Suppressor macrophage treated with lipopolysaccharide for 4 hours (primary cell): ENCODE results near the gene PNLIPRP3.
"Not testable (repeated sequence)": the region's sequence is repeated elsewhere in the genome, so short reads cannot be mapped to it uniquely, and the experiment has no call there.

Experiments
- DNase-seq: peaks from one replicate; pipeline ENCODE4 v3.0.0-alpha.2; 2020

PNLIPRP3 gene

DNA sequence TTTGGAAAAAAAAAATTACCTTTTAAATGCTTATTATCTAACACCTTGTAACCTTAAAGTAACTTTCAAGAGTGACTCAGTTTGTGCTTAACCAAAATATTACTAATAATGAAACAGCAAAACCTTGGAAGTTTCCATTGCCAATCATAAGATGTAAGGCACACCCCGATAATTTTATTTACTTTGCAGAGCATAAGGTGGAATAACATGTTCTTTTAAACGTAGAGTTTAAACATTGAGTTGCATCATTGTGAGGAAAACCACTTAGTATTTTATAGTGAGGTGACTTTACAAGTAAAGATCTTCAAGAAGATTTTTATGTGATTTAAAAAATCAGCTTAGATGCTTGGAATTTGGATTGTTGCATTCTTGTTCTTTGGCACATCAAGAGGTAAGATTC, at the start of gene PNLIPRP3:
Gene PNLIPRP3, plus strand, starts transcription at position 177 of the 400 bp plus-strand sequence. Its CDS starts 166 bp downstream, at position 343.
- DNase-seq: no peak

DNA sequence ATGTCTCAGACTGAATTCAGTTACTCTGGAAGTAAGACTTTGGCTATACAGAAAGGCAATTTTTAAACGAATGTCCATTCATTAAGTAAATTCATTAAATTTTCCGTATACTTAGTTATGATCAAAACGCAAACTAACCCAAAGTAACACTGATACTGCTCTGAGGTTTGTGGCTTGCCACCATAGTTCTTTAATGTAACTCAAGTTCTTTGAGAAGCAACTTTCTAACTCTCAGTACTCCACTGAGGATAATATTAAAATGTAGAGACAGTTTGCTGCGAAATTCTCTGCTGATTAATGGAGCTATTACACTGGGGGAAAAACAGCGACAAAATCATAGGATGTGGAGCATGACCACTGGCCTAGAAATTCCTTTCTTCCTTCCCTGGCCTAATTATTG, 45.4 kb upstream of the PNLIPRP3 start:
- DNase-seq: no peak

DNA sequence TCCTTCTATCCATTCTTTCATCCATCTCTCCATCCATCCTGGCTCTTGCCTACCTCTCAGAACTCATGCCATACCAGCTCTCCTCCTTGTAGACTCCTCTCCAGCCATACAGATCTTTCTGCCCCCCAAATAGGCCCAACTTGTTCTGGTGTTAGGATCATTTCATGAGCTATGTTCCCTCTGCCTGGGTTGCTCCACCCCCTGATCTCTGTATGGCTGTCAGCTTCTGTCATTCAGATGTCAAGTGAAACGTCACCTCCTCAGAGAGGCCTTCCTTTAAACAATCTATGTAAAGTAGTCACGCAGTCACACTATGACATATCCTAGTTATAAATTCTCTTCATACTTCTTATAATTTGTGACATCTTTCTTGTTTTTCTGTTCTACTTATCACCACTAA, 42.3 kb upstream of the PNLIPRP3 start:
- no peak for DNase-seq

DNA sequence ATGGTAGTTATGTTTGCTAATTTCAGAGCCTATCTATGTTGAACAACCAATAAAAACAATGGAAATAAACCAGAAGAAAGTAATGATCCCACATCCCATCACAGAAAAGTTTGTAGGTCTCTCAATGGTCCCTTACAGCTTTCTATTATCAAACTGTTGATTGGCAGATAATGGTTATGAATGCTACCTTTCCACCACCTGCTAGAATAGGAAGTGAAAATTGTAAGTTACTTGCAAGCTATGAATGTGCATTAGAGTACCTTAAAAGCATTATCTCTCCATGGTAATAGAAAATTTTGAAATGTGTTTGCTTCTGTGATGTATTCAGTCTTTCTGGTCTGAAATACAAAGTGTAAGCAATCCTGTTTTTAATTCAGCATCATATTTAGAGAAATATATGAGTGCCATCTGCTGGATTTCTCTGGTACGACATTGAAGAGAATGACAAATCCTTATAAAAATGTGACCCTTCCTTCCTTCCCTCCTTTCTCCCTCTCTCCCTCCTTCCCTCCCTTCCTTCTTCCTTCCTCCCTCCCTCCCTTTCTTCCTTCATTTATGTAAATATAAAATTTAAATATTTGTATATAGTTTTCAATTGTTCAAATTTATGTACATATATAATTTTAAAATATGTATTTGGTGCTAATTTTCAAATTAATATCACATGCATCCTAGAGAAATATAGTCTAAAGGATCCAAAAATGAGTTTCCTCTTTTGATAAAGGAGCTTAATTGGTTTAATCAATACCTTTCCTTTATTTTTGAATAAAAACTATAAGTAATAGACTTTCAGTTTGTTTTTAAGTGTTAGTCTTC, 41.4 kb upstream of the PNLIPRP3 start:
- peak; percentile 35 for DNase-seq

DNA sequence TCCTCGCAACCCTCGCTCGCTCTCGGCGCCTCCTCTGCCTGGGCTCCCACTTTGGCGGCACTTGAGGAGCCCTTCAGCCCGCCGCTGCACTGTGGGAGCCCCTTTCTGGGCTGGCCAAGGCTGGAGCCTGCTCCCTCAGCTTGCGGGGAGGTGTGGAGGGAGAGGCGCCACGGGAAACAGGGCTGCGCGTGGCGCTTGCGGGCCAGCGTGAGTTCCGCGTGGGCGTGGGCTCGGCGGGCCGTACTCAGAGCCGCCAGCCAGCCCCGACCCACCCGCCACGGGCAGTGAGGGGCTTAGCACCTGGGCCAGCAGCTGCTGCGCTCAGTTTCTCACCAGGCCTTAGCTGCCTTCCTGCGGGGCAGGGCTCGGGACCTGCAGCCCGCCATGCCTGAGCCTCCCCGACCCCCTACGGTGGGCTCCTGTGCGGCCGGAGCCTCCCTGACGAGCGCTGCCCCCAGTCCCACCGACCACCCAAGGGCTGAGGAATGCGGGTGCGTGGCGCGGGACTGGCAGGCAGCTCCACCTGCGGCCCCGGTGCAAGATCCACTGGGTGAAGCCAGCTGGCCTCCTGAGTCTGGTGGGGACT, 34.3 kb upstream of the PNLIPRP3 start:
- not testable (repeated sequence) for DNase-seq

DNA sequence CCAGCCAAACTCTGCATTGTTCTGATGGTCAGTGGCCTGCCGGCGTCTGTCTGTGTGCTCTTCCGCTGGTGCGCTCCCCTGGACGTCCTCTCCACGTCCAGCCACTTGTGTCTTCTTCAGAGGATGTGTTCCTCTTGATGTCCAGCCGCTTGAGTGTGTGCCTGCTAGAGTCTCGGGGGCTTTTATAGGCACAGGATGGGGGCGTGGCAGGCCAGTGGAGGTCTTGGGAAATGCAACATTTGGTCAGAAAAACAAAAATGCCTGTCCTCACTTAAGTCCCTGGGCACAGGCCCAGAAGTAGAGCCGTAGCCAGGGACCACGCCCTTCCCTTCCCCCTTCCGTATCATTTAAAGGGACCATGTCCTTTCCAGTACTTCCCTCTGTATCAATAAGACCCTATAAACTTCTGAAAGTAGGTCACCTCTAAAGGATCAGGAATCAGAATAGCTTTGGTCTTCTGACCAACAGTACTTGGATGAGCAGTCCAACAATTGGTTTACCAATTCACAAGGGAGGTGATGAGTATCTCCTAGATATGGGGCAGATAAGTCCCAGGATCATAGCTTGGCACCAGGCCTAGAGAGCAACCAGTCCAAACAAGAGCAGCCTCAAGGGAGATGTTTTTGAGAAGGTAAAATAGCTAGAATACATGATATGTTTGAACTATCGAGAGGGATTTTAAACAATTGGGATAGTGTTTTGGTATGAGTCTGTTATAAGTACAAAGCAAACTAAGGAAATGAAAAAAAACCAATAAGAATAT, 32.2 kb upstream of the PNLIPRP3 start:
- DNase-seq: no peak

DNA sequence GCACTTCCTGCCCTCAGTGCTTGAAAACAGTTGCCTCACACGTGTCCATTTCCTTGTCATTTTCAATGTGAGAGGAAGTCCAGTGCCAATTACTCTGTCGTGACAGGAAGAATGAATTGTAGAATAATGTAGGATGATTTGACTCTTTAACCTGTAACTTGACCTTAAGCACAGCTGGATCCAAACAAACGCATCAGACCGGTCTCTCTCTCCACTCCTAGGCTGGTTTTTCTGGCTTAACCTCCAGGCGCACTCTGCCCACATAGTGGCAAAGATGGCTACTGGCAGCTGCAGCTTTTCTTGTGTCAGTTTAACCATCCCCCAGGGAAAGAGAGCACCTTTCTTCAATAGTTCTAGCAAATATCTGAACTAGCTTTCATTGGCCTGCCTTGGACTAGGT, 29.4 kb upstream of the PNLIPRP3 start:
- no peak for DNase-seq

DNA sequence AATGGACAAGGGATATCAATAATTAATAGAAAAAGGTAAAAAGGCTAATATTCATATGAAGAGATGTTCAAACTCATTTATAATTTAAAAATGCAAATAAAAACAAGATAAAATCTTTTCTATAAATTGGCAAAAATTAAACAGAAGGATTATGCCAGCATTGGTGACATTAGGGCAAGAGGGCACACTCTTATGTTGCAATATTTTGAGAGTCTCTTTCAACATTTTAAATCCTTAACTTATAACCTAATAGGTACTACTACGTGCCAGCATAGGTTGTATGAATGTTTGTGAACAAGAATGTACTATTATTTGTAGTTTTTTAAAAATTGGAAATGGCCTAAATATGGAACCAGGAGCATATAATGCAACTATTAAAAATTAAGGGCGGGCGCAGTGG, 24.8 kb upstream of the PNLIPRP3 start:
- no peak for DNase-seq

DNA sequence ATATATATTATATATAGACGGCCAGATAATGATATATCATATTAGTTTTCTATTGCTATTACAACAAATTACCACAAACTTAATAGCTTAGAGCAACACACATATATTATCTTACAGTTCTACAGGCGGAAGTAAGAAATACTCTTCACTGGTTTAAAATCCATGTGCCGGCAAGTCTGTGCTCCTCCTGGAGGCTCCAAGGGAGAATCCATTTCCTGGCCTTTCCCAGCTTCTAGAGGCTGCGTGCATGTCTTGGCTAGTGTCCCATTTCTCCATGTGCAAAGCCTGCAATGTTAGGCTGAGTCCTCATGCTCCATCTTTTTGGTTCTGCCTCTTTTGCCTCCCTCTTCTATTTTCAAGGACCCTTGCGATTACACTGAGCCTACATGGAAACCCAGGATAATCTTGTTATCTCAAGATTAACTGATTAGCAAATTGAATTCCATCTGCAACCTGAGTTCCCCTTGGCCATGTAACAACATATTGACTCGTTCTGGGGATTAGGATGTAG, 23.9 kb upstream of the PNLIPRP3 start:
- DNase-seq: no peak

DNA sequence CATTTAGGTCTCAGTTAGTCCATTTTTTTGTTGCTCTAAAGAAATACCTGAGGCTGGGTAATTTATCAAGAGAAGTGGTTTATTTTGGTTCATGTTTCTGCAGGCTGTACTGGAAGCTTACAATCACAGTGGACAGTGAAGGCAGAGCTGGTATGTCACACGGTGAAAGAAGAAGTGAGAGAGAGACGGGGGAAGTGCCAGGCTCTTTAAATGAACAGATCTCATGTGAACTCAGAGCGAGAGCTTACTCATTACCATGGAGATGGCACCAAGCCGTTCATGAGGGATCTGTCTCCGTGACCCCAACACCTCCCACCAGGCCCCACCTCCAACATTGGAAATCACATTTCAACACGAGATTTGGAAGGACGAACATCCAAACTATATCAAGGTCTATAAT, 18.9 kb upstream of the PNLIPRP3 start:
- DNase-seq: peak; percentile 45

DNA sequence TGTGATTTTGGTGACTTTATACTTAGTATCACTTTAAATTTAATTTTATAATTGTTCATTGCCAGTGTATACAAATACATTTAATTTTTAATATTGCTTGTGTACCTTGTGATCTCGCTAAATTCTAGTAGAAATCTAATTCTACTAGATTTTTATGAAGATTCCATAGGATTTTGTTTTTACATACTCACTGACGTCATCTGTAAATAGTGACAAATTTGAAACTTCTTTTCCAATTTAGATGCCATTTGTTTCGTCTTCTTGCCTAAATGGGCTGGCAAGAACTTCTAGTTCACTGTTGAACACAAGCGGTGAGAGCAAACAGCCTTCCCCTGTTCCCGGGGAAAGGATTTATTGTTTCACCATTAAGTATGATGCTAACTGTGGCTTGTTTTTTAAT, 17.3 kb upstream of the PNLIPRP3 start:
- DNase-seq: no peak

DNA sequence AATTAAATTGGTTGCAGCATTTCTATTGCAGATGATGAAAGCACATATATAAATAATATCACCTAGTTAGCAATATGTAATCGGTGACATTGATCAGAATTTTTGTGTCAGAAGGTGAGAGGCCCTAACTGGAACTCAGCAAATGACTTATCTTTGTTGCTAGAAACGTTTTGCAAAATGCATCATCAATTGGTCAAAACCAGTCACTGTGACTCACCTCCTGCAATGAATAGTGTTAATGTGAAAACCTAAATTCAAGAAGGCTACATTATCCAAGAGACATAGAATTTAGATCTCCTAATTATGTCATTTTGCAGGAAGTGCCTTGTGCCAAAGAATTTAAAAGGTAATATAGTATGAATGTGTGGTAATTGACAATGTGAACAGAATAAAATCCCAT, 9.8 kb upstream of the PNLIPRP3 start:
- DNase-seq: peak; percentile 4

DNA sequence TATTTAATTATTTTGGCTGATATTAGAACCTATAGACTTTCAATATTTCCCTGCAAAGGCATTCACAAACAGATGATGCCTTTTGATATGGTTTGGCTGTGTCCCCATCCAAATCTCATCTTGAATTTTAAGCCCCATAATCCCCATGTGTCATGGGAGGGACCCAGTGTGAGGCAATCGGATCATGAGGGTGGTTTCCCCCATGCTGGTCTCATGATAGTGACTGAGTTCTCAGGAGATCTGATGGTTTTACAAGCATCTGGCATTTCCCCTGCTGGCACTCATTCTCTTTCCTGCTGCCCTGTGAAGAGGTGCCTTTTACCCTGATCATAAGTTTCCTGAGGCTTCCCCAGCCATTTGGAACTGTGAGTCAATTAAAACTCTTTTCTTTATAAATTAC, 9.3 kb upstream of the PNLIPRP3 start:
- peak; percentile 19 for DNase-seq

DNA sequence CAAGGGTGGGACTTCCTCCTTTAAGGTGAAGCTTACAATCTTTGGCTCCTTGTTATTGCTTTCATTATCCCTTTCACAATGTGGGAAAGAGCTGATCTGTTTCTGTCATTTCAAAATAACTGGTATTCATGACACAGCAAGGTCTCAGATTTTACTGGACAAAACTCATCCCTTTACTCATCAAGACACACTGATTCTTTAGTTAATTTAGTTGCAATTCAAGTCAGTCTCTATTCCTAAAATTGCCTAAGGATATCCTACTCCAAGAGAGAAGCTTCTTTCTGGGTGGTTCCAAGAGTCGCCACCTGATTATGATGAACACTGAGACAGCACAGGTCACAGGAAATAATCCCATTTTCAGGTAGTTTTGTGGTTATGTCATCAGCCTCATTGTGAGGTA, 5.8 kb upstream of the PNLIPRP3 start:
- peak; percentile 7 for DNase-seq

DNA sequence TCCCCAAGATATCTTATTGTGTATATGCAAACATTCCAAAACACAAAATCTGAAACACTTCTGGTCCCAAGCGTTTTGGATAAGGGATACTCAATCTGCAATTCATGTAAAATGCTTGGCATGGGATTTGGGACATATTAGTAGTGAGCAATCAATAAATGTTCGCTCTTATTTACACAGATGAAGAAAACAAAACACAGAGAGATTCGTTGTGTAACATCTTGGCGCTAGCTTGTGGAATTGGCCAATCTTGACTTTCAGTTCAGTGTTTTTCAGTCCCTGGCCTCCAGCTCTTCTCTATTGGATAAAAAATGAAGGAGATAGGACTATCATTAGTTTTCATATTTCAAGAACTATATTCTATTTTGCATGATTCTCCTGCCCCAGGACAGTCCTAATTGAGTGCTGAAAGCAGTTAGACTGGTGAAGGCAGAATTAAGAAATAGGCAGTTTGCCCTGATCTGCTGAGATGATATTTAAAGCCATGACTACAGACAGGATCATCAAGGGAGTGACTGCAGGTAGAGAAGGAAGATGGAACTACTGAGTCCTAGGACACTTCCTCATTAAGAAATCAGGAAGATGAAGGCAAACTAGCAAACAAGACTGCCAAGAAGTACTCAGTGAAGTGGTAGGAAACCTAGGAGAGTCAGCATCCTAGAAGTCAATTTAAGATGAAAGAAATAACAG, 1.8 kb downstream of the PNLIPRP3 start:
- no peak for DNase-seq

DNA sequence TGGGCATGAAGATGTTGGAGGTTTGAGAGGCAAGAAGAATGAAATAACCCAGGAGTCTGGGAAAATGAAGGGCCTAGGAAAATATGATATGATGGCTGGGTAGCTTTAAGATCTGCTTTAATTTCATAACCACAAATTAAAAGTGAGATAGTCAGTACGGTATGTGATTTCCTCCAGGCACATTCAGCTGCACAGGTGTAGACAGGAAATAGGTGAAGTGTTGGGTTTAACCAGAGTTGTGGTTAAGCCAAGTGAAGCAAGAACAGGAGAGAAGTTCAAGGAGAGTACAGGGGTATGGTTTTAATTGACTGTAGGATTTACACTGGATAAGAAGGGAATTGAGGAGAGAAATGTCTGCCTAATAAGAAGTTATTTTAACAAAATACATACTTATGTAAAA, 2.6 kb downstream of the PNLIPRP3 start:
- no peak for DNase-seq

DNA sequence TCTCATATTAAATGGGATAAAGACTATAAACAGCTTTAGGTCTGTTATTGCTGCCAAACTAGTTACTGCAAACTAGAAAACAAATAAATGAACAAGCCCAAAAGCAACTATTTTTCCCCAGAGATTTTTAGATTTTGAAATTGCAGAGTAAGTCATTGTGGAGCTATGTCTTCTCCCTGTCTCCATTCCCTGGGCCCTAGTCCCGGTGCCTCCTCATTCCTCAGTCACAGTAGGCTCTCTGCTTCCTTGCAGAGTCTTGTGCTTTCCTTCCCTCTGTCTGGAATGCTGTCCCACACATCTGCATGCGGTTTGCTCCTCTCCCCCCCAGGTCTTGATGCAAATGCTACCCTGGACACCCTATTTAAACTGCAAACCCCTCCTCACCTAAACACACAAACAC, 4.0 kb downstream of the PNLIPRP3 start:
- DNase-seq: no peak

DNA sequence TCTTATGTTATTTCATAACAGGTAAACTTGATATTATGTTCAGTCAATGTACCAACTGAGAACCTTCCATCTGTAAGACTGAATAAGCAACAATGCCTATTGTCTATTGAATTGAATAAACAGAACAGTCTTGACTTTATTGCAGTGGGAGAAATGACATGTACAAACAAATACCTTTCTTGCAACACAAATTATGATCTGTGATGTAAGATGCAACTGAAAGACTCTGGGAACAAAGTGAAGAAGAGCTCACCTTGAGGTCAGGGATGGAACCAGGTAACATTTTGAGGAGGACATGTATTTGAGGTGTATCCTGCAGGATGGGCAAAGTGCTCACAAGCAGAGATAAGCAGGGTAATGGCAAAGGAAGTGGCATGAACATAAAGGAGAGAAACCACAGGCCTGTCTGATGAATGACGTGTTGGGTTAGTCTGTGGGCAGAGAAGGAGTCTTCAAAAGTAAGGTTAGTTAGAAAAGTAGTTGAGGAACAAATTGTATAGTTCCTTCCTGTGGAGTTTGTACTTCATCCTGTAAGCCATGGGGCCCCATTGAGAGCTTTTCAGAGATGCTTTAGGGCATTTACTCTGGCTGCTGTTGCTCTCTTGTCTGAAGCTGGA, 9.5 kb downstream of the PNLIPRP3 start:
- no peak for DNase-seq

DNA sequence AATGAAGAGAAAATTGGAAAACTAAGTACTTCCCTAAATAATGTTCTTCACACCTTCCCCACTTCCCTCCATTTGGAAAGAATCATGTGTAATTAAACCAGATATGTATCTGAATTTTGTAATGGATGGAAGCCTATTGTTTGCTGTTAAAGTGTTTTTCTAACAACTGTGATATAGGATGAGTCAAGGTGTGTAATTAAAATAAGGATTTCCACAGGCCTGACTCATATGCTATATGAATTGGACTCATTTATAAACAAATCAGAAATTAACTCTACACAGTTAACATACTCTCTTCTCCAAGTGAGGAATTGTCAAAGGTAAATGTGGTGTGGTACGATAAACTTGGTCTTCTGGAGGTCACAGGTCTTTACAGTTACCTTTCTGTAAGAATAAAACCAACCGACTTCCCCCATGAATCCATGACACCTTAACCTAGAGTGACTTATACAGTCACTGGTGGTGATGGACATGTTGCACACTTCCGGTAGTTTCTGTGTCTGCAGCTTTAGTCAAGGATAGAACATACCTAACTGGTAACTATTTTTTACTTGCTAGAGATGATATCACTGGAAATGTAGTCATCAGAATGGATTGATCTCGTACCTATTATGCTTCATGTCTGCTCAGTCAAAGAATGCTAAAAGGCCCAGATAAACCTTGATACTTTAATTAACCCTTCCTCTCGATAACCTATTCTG, 12.8 kb downstream of the PNLIPRP3 start:
- no peak for DNase-seq

DNA sequence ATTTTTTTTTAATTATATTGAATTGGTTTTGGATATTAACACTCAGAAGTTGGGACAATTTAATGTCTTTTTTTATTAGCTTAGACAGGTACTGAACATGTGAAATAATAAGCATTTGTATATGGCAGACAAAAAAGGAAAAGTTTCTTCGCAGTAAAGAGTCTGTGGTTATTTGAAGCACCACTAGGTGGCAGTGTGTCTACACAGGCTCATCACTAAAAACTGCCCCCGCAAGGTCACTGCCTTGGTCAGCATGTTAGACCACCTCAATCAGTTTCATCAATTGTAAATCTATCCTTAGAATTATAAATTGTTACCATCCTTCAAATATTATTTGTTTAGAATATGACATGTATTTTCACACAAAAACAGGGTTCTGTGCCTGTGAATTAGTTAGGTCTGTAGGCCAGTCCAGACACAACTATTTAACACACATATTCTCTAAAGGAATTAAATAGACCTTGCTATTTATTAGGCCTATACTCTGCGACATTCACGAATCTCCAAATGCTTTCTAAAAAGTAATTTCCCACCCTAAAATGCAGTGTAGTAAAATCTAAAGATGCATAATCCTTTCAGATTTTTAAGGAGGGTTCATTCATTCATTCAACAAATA, 17.0 kb downstream of the PNLIPRP3 start:
- peak; percentile 56 for DNase-seq

DNA sequence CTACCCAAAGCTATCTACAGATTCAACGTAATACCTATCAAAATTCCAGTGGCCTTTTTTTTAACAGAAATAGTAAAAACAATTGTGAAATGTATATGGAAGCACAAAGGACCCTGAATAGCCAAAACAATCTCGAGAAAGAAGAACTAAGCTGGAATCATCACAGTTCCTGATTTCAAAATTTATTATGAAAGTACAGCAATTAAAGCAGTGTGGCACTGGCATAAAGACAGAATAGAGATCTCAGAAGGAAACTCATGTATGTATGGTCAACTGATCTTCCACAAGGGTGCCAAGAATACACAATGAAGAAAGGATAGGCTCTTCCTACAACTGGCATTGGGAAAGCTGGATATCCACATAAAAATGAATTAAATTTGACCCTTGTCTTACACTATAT, 23.2 kb downstream of the PNLIPRP3 start:
- DNase-seq: peak; percentile 63
